ENCODE measurements around the gene NR2F1-AS1. TPM values are rescaled to one million over a fixed set of nuclear protein-coding genes. Genes with fewer than 3 reads are reported as not detected.

NR2F1-AS1 gene
- total RNA-seq, 2 donors from 2014 or later = 1.4 to 3.3 TPM

GRCh38 chr5:93616538-93617174, 35.6 kb upstream of the NR2F1-AS1 start:
- Histone ChIP-seq H3K9me3 (ENCODE audit: control insufficient read depth, low read length) (no peaks in the 10 kb centered on the region), H3K9ac (ENCODE audit: extremely low read depth, low read length, poor library complexity, severe bottlenecking) (no peak overlapping the region), H3K4me3 (ENCODE audit: low read length) (no peak overlapping the region), H3K36me3 (ENCODE audit: control insufficient read depth, insufficient read depth, low read length) (no peaks in the 10 kb centered on the region), H3K27ac (ENCODE audit: low read depth, low read length) (no peak overlapping the region), H3K4me1 (ENCODE audit: control insufficient read depth, insufficient read depth, low read length) (no peaks in the 10 kb centered on the region), H3K27me3 (ENCODE audit: control insufficient read depth, insufficient read depth, low read length, poor library complexity, severe bottlenecking) (peaks cover 81% of the 10 kb centered on the region)
- Mint-ChIP-seq H3K4me1 (peaks cover 31% of the 10 kb centered on the region), H3K4me3 (no peak overlapping the region), H3K36me3 (ENCODE audit: low read depth) (no peaks in the 10 kb centered on the region), H3K27me3 (ENCODE audit: insufficient read depth) (peaks cover 76% of the 10 kb centered on the region), H3K27ac (no peak overlapping the region), H3K9me3 (no peaks in the 10 kb centered on the region)
- no peak for DNase-seq
- 30 to 32% methylated on average over 5 to 8 of the region's 9 CpGs for WGBS, 2 experiments (ENCODE audit: insufficient coverage in 1 of 2, insufficient read length in 1 of 2)
- no peak for TF ChIP-seq CTCF (conservative IDR thresholded peaks at IDR 0.05)

- H3K27me3 Mint-ChIP-seq (ENCODE audit: insufficient read depth) = peaks cover 47% of the 10 kb centered on the region
- H3K27ac ChIP-seq (ENCODE audit: low read depth, low read length) = no peak overlapping the region
- no peaks in the 10 kb centered on the region for H3K36me3 Mint-ChIP-seq (ENCODE audit: low read depth)
- no peaks in the 10 kb centered on the region for H3K36me3 ChIP-seq (ENCODE audit: control insufficient read depth, insufficient read depth, low read length)
- H3K4me1 ChIP-seq (ENCODE audit: control insufficient read depth, insufficient read depth, low read length) = no peaks in the 10 kb centered on the region
- no peaks in the 10 kb centered on the region for H3K9me3 Mint-ChIP-seq
- no peak for TF ChIP-seq CTCF (conservative IDR thresholded peaks at IDR 0.05)
- no peak overlapping the region for H3K9ac ChIP-seq (ENCODE audit: extremely low read depth, low read length, poor library complexity, severe bottlenecking)
- no peak overlapping the region for H3K27ac Mint-ChIP-seq
- H3K4me3 Mint-ChIP-seq = no peak overlapping the region
- H3K27me3 ChIP-seq (ENCODE audit: control insufficient read depth, insufficient read depth, low read length, poor library complexity, severe bottlenecking) = peaks cover 99% of the 10 kb centered on the region
- no peak for DNase-seq
- H3K9me3 ChIP-seq (ENCODE audit: control insufficient read depth, low read length) = no peaks in the 10 kb centered on the region
- H3K4me3 ChIP-seq (ENCODE audit: low read length) = no peak overlapping the region
- H3K4me1 Mint-ChIP-seq = peaks cover 9% of the 10 kb centered on the region
These were observed 31.8 kb upstream of the NR2F1-AS1 start for GRCh38 chr5:93612855-93613243.

DNA sequence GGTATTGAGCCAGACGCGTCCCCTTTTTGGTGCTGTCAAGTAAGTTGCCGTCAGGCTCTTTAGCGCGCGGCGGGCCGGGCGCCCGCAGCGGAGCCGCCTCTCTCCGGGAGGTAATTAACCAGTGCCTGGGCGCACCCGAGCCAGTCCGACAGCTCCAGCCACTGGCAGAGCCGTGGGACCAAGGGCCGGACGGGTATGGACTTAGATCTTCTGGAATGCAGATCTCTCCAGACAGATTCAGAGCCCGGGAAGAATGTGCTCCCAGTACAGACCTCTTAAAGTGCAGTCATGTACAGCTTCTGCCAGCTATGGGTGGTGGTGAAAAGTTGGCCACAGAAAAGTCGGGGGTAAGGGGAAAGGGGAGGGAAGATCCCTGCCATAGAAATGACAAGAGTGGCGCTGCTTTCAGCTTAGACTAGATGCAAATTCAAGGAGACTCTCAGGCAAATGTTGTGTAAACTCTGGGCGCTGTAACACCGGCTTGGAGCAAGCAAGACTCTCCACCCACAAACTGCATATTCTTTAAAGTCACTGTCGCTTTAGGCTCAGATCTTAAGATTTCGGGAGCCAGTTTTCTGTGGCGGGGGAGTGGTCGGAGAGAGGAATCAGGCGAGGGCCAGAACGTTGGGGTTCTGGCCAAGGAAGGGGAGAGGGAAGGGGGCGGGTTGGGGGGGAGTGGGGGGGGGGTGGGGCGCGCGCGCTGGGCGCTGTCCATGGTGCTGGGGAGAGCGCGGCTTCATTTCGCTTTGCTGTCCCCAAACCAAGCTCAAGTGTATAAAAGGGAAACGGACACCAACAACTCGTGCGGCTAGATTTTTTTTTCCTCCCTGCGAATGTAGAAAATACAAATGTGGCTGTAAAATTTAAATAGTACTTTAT, 31.2 kb upstream of the NR2F1-AS1 start:
- Histone ChIP-seq H3K9ac (ENCODE audit: extremely low read depth, low read length, poor library complexity, severe bottlenecking) (no peak overlapping the region), H3K4me1 (ENCODE audit: control insufficient read depth, insufficient read depth, low read length) (peaks cover under 1% of the 10 kb centered on the region), H3K9me3 (ENCODE audit: control insufficient read depth, low read length) (no peaks in the 10 kb centered on the region), H3K27ac (ENCODE audit: low read depth, low read length) (peak overlapping the region; percentile 45), H3K36me3 (ENCODE audit: control insufficient read depth, insufficient read depth, low read length) (no peaks in the 10 kb centered on the region), H3K4me3 (ENCODE audit: low read length) (peak overlapping the region; percentile 64), H3K27me3 (ENCODE audit: control insufficient read depth, insufficient read depth, low read length, poor library complexity, severe bottlenecking) (peaks cover 99% of the 10 kb centered on the region)
- peaks cover 15% of the 10 kb centered on the region for H3K4me1 Mint-ChIP-seq
- 1% methylated on average over 13 to 36 of the region's 43 CpGs for WGBS, 2 experiments (ENCODE audit: insufficient coverage in 1 of 2, insufficient read length in 1 of 2)
- peak overlapping the region; percentile 35 for H3K4me3 Mint-ChIP-seq
- DNase-seq = peak; percentile 85
- H3K27me3 Mint-ChIP-seq (ENCODE audit: insufficient read depth) = peaks cover 40% of the 10 kb centered on the region
- no peak overlapping the region for H3K27ac Mint-ChIP-seq
- no peaks in the 10 kb centered on the region for H3K36me3 Mint-ChIP-seq (ENCODE audit: low read depth)
- no peak for TF ChIP-seq CTCF (conservative IDR thresholded peaks at IDR 0.05)
- no peaks in the 10 kb centered on the region for H3K9me3 Mint-ChIP-seq

Measured in endodermal cell (in vitro differentiated cells).